H9 (cell line): ENCODE results near the gene DNAJC24. TPM values are rescaled to one million over a fixed set of nuclear protein-coding genes. Genes with fewer than 3 reads are reported as not detected.

ENCODE experiments used
- DNase-seq: peaks from one replicate; pipeline ENCODE4 v3.0.0-alpha.2; 2017
- H2AFZ ChIP-seq: one replicate; pipeline ENCODE4 v1.6.1; 2013; ENCODE audit warnings: mild to moderate bottlenecking, low read length, control low read depth, moderate library complexity
- H2AK5ac ChIP-seq: 2 replicates; pipeline ENCODE4 v1.6.1; 2013; ENCODE audit warnings: low read length, control low read depth, mixed read lengths; ENCODE audit not compliant: insufficient read length
- H2BK120ac ChIP-seq: one replicate; pipeline ENCODE4 v1.6.1; 2013; ENCODE audit warnings: low read depth, mild to moderate bottlenecking, low read length, control low read depth, inconsistent platforms; ENCODE audit not compliant: poor library complexity, severe bottlenecking
- H2BK12ac ChIP-seq: 2 replicates; pipeline ENCODE4 v1.6.1; 2013; ENCODE audit warnings: low read length, control low read depth, mixed read lengths, low read depth; ENCODE audit not compliant: insufficient read length
- H2BK15ac ChIP-seq: 2 replicates; pipeline ENCODE4 v1.6.1; 2013; ENCODE audit warnings: low read depth, low read length, control low read depth
- H2BK20ac ChIP-seq: one replicate; pipeline ENCODE4 v1.6.1; 2013; ENCODE audit warnings: low read depth, mild to moderate bottlenecking, low read length, control low read depth, inconsistent platforms; ENCODE audit not compliant: poor library complexity, severe bottlenecking
- H2BK5ac ChIP-seq: 2 replicates; pipeline ENCODE4 v1.6.1; 2013; ENCODE audit warnings: low read length, control low read depth, mixed read lengths; ENCODE audit not compliant: insufficient read length
- H3K14ac ChIP-seq: 2 replicates; pipeline ENCODE4 v1.6.1; 2013; ENCODE audit warnings: low read length, control low read depth; ENCODE audit not compliant: insufficient read depth
- H3K18ac ChIP-seq: 2 replicates; pipeline ENCODE4 v1.6.1; 2013; ENCODE audit warnings: low read depth, mild to moderate bottlenecking, mixed read lengths, low read length, control low read depth; ENCODE audit not compliant: insufficient read length
- H3K23ac ChIP-seq: 2 replicates; pipeline ENCODE4 v1.6.1; 2013; ENCODE audit warnings: low read length, control low read depth, mixed read lengths, low read depth; ENCODE audit not compliant: insufficient read length
- H3K23me2 ChIP-seq: 2 replicates; pipeline ENCODE4 v1.6.1; 2013; ENCODE audit warnings: low read depth, mild to moderate bottlenecking, mixed read lengths, low read length, control low read depth; ENCODE audit not compliant: insufficient read length, poor library complexity, severe bottlenecking
- H3K27ac ChIP-seq: 2 replicates; pipeline ENCODE4 v1.5.1; 2013; ENCODE audit warnings: low read length, control low read depth, mixed read lengths, low read depth; ENCODE audit not compliant: insufficient read length
- H3K27me3 ChIP-seq: 2 replicates; pipeline ENCODE4 v1.6.1; 2013; ENCODE audit warnings: low read length, control low read depth, inconsistent platforms; ENCODE audit not compliant: insufficient read depth
- H3K4ac ChIP-seq: 2 replicates; pipeline ENCODE4 v1.6.1; 2013; ENCODE audit warnings: low read depth, mild to moderate bottlenecking, control low read depth, inconsistent platforms, low read length, moderate library complexity
- H3K4me1 ChIP-seq: 2 replicates; pipeline ENCODE4 v1.6.1; 2013; ENCODE audit warnings: low read length, control low read depth, inconsistent platforms; ENCODE audit not compliant: insufficient read depth
- H3K4me2 ChIP-seq: 2 replicates; pipeline ENCODE4 v1.6.1; 2013; ENCODE audit warnings: low read length, control low read depth, mixed read lengths; ENCODE audit not compliant: insufficient read length, insufficient read depth
- H3K56ac ChIP-seq: 2 replicates; pipeline ENCODE4 v1.6.1; 2013; ENCODE audit warnings: low read depth, mild to moderate bottlenecking, mixed read lengths, low read length, control low read depth; ENCODE audit not compliant: insufficient read length
- H3K79me1 ChIP-seq: 2 replicates; pipeline ENCODE4 v1.6.1; 2013; ENCODE audit warnings: low read depth, mild to moderate bottlenecking, moderate library complexity, low read length, control low read depth, inconsistent platforms; ENCODE audit not compliant: insufficient read depth, poor library complexity, severe bottlenecking
- H3K79me2 ChIP-seq: 2 replicates; pipeline ENCODE4 v1.6.1; 2013; ENCODE audit warnings: low read length, control low read depth, inconsistent platforms; ENCODE audit not compliant: insufficient read depth
- H3K9ac ChIP-seq: 2 replicates; pipeline ENCODE4 v1.6.1; 2013; ENCODE audit warnings: low read length, control low read depth, mixed read lengths; ENCODE audit not compliant: insufficient read length; ENCODE audit errors: extremely low read depth
- H3K9me3 ChIP-seq: one replicate; pipeline ENCODE4 v1.6.1; 2013; ENCODE audit warnings: low read depth, low read length, inconsistent platforms; ENCODE audit not compliant: control insufficient read depth
- H3T11ph ChIP-seq: one replicate; pipeline ENCODE4 v1.6.1; 2013; ENCODE audit warnings: mild to moderate bottlenecking, low read length, control low read depth, inconsistent platforms
- H4K20me1 ChIP-seq: one replicate; pipeline ENCODE4 v1.6.1; 2013; ENCODE audit not compliant: control insufficient read depth, insufficient read length, insufficient read depth
- H4K5ac ChIP-seq: 2 replicates; pipeline ENCODE4 v1.6.1; 2013; ENCODE audit warnings: low read depth, mild to moderate bottlenecking, mixed read lengths, low read length, control low read depth; ENCODE audit not compliant: insufficient read length
- H4K8ac ChIP-seq: replicated peaks from 2 replicates; pipeline ENCODE4 v1.6.1; 2013; ENCODE audit warnings: low read length, control low read depth, mixed read lengths, low read depth; ENCODE audit not compliant: insufficient read length
- H4K91ac ChIP-seq: 2 replicates; pipeline ENCODE4 v1.6.1; 2013; ENCODE audit warnings: low read depth, mild to moderate bottlenecking, moderate library complexity, mixed read lengths, low read length, control low read depth; ENCODE audit not compliant: insufficient read length
- H3K27ac Mint-ChIP-seq, 3 experiments: 2 replicates in 2 of 3; 3 replicates in 1 of 3; pipeline ENCODE4 v1.8.0; 2020 to 2021; ENCODE audit warnings: mixed read lengths in 3 of 3, mild to moderate bottlenecking in 1 of 3, moderate library complexity in 1 of 3
- H3K27me3 Mint-ChIP-seq: 2 replicates; pipeline ENCODE4 v1.8.0; 2021; ENCODE audit warnings: low read depth, mild to moderate bottlenecking, moderate library complexity, mixed read lengths
- H3K36me3 Mint-ChIP-seq, 3 experiments: 2 replicates in 2 of 3; 3 replicates in 1 of 3; pipeline ENCODE4 v1.8.0; 2020 to 2021; ENCODE audit warnings: low read depth in 3 of 3, mixed read lengths in 3 of 3; ENCODE audit not compliant: insufficient read depth in 1 of 3
- H3K4me1 Mint-ChIP-seq, 2 experiments: 2 replicates each; pipeline ENCODE4 v1.8.0; 2020; ENCODE audit warnings: mixed read lengths in 2 of 2
- H3K4me3 Mint-ChIP-seq, 2 experiments: 2 replicates in 1 of 2; 3 replicates in 1 of 2; pipeline ENCODE4 v1.8.0; 2020 to 2021; ENCODE audit warnings: mild to moderate bottlenecking in 2 of 2, mixed read lengths in 2 of 2, moderate library complexity in 1 of 2
- H3K9me3 Mint-ChIP-seq, 2 experiments: 2 replicates in 1 of 2; 3 replicates in 1 of 2; pipeline ENCODE4 v1.8.0; 2020; ENCODE audit warnings: mild to moderate bottlenecking in 2 of 2, mixed read lengths in 2 of 2, moderate library complexity in 1 of 2
- CTCF ChIP-seq: fragments of 200-600 bp; sonication (generic); conservative IDR thresholded peaks from 3 replicates; pipeline ENCODE4 v1.8.0; 2021; ENCODE audit warnings: antibody characterized with exemption, mild to moderate bottlenecking
- WGBS: extraction: QIAGEN DNeasy Blood & Tissue Kit; methylation state at CpG from one replicate; pipeline ENCODE4 v1.1.7; 2013; ENCODE audit warnings: missing lambda C conversion rate, low lambda C conversion rate, mixed read lengths; ENCODE audit not compliant: insufficient read length; ENCODE audit errors: extremely low coverage; 5-methylcytosine and 5-hydroxymethylcytosine counted together
- total RNA-seq: library from RNA; stranded (reverse); gene quantifications from 2 replicates; pipeline ENCODE4 v1.2.1, GENCODE V29; 2021

DNAJC24 gene
- total RNA-seq, 1 experiment from 2014 or later = 16.7 TPM

DNA sequence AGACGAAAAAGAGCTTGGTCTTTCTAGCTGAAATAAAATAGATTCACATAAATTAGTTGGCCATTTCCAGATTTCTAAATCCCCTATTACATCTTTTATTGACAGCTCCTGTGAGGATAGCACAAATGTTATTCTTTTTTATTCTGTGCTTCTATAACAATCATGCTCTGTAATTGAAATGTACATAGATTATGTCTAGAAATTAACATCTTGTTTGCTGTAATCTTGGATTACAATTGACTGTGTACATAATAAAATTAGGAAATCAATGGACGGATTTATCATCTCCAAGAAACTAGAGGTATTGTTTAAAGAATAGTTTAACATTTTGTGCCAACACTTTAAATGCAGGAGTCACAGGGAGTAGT is 108.5 kb downstream of the DNAJC24 start:
- Histone ChIP-seq H2AK5ac (no peak overlapping the region), H3K79me1 (no peaks in the 10 kb centered on the region), H3K23me2 (no peaks in the 10 kb centered on the region), H4K20me1 (no peaks in the 10 kb centered on the region), H2BK12ac (no peak overlapping the region), H4K8ac (no peak overlapping the region), H4K5ac (no peak overlapping the region), H3K9ac (no peak overlapping the region), H2BK120ac (no peak overlapping the region), H2BK5ac (no peak overlapping the region), H4K91ac (no peak overlapping the region), H2BK15ac (no peak overlapping the region), H3K14ac (no peak overlapping the region), H3K23ac (no peak overlapping the region), H3K4me1 (no peaks in the 10 kb centered on the region), H3K79me2 (no peaks in the 10 kb centered on the region), H2AFZ (no peak overlapping the region), H3K56ac (no peak overlapping the region), H3T11ph (no peak overlapping the region), H3K4me2 (no peak overlapping the region), H2BK20ac (no peak overlapping the region), H3K27me3 (no peaks in the 10 kb centered on the region), H3K18ac (no peak overlapping the region), H3K9me3 (no peaks in the 10 kb centered on the region), H3K4ac (no peak overlapping the region), H3K27ac (no peak overlapping the region)
- Mint-ChIP-seq H3K36me3 (peaks cover 0 to 6% (median 0%) of the 10 kb centered on the region in 3 experiments; a peak in 3 of 7 replicates), H3K27me3 (no peaks in the 10 kb centered on the region), H3K4me1 (peaks cover 2 to 8% of the 10 kb centered on the region in 2 experiments; a peak in 3 of 4 replicates), H3K4me3 (no peak overlapping the region), H3K27ac (no peak overlapping the region; a peak in 1 of 7 replicates), H3K9me3 (no peaks in the 10 kb centered on the region; a peak in 1 of 5 replicates)
- TF ChIP-seq CTCF = no peak
- no peak for DNase-seq
- WGBS = no CpG with 5 or more reads among the region's 2 CpGs
